Measurements from ENCODE around the gene ARID5B. TPM values are rescaled to one million over a fixed set of nuclear protein-coding genes. Genes with fewer than 3 reads are reported as not detected.

ARID5B gene
- total RNA-seq, 1 donor from 2014 or later = 15.8 TPM

- DNase-seq (ENCODE audit: low read depth) = no peak
These were observed 32.5 kb downstream of the ARID5B start for GRCh38 chr10:61933859-61934555.

GRCh38 chr10:61935077-61935476 is 33.6 kb downstream of the ARID5B start:
- DNase-seq (ENCODE audit: low read depth) = no peak

- DNase-seq (ENCODE audit: low read depth) = no peak
These were observed 35.3 kb downstream of the ARID5B start for GRCh38 chr10:61936770-61937169.

- DNase-seq (ENCODE audit: low read depth) = no peak
These were observed 36.3 kb downstream of the ARID5B start for GRCh38 chr10:61937631-61938351.

- DNase-seq (ENCODE audit: low read depth) = no peak
These were observed 38.4 kb downstream of the ARID5B start for GRCh38 chr10:61939902-61940301.

- no peak for DNase-seq (ENCODE audit: low read depth)
These were observed 39.7 kb downstream of the ARID5B start for GRCh38 chr10:61941202-61941681.

- no peak for DNase-seq (ENCODE audit: low read depth)
These were observed 41.3 kb downstream of the ARID5B start for GRCh38 chr10:61942604-61943461.

GRCh38 chr10:61943674-61944378 is 42.3 kb downstream of the ARID5B start:
- DNase-seq (ENCODE audit: low read depth) = peak; percentile 63

GRCh38 chr10:61944410-61945147 is 43.1 kb downstream of the ARID5B start:
- no peak for DNase-seq (ENCODE audit: low read depth)

GRCh38 chr10:61949687-61950086 is 48.2 kb downstream of the ARID5B start:
- no peak for DNase-seq (ENCODE audit: low read depth)

- no peak for DNase-seq (ENCODE audit: low read depth)
These were observed 49.1 kb downstream of the ARID5B start for GRCh38 chr10:61950449-61951143.

- DNase-seq (ENCODE audit: low read depth) = no peak
These were observed 49.6 kb downstream of the ARID5B start for GRCh38 chr10:61951144-61951483.

- DNase-seq (ENCODE audit: low read depth) = no peak
These were observed 50.7 kb downstream of the ARID5B start for GRCh38 chr10:61952028-61952674.

GRCh38 chr10:61953183-61953582 is 51.7 kb downstream of the ARID5B start:
- no peak for DNase-seq (ENCODE audit: low read depth)

- DNase-seq (ENCODE audit: low read depth) = no peak
These were observed 56.3 kb downstream of the ARID5B start for GRCh38 chr10:61957806-61958205.

GRCh38 chr10:61958311-61958710 is 56.8 kb downstream of the ARID5B start:
- DNase-seq (ENCODE audit: low read depth) = no peak

- DNase-seq (ENCODE audit: low read depth) = no peak
These were observed 57.3 kb downstream of the ARID5B start for GRCh38 chr10:61958805-61959204.

- no peak for DNase-seq (ENCODE audit: low read depth)
These were observed 58.3 kb downstream of the ARID5B start for GRCh38 chr10:61959814-61960213.

- no peak for DNase-seq (ENCODE audit: low read depth)
These were observed 59.1 kb downstream of the ARID5B start for GRCh38 chr10:61960396-61961120.
